Vagina (tissue), 2 donors: Measurements from ENCODE around the gene PKIB. TPM values are rescaled to one million over a fixed set of nuclear protein-coding genes. Genes with fewer than 3 reads are reported as not detected.
"Not testable (repeated sequence)": the region's sequence is repeated elsewhere in the genome, so short reads cannot be mapped to it uniquely, and the experiment has no call there.

Experiments
- DNase-seq, 2 donors: peaks; one replicate each; pipeline ENCODE4 v3.0.0-alpha.2; 2017; ENCODE audit errors: extremely low spot score in 2 of 2
- H3K27ac ChIP-seq: fragments of 200-600 bp; sonication (generic); one replicate; pipeline ENCODE4 v1.5.1; 2019
- H3K27me3 ChIP-seq: fragments of 200-600 bp; sonication (generic); one replicate; pipeline ENCODE4 v1.5.1; 2019
- H3K36me3 ChIP-seq, 2 donors: fragments of 200-600 bp; sonication (generic); one replicate each; pipeline ENCODE4 v1.5.1; 2017 to 2019
- H3K4me1 ChIP-seq: fragments of 200-600 bp; sonication (generic); one replicate; pipeline ENCODE4 v1.5.1; 2019
- H3K4me3 ChIP-seq, 2 donors: fragments of 200-600 bp; sonication (generic); 1 replicate in 1 of 2; 2 replicates in 1 of 2; pipeline ENCODE4 v1.5.1; 2016 to 2019
- H3K9me3 ChIP-seq: fragments of 200-600 bp; sonication (generic); one replicate; pipeline ENCODE4 v1.5.1; 2019
- POLR2A ChIP-seq, 2 donors: fragments of 450-650 bp; IDR thresholded peaks; one replicate each; pipeline ENCODE4 v1.6.1; 2017; ENCODE audit warnings: antibody characterized with exemption in 2 of 2, mild to moderate bottlenecking in 2 of 2, moderate library complexity in 2 of 2
- POLR2AphosphoS5 ChIP-seq, 2 donors: sonication (generic); formaldehyde crosslinking; IDR thresholded peaks; one replicate each; pipeline ENCODE4 v1.9.0; 2017; ENCODE audit warnings: antibody characterized with exemption in 2 of 2, mild to moderate bottlenecking in 2 of 2, low read depth in 1 of 2; ENCODE audit not compliant: insufficient read depth in 1 of 2
- intact Hi-C: fragments of 100-400 bp; cut with DNase I; formaldehyde crosslinking; loops from one replicate; pipeline ENCODE4 v1.15.1; 2023
- total RNA-seq: library from RNA; depleted of rRNA; stranded (reverse); fragments of >200 nt; gene quantifications from one replicate; pipeline ENCODE4 v1.2.3, GENCODE V29; 2016
- TF ChIP-seq, protein P1 (sequence below), 3 experiments: fragments of 450-650 bp in 2 of 3; fragments of 200-600 bp in 1 of 3; sonication (generic) in 1 of 3; IDR thresholded peaks; one replicate each; pipeline ENCODE4 v1.5.1; 2017 to 2019; ENCODE audit warnings: antibody characterized with exemption in 3 of 3, mild to moderate bottlenecking in 2 of 3, moderate library complexity in 2 of 3

Gene PKIB
- total RNA-seq, 1 donor from 2014 or later = 2.7 TPM

DNA sequence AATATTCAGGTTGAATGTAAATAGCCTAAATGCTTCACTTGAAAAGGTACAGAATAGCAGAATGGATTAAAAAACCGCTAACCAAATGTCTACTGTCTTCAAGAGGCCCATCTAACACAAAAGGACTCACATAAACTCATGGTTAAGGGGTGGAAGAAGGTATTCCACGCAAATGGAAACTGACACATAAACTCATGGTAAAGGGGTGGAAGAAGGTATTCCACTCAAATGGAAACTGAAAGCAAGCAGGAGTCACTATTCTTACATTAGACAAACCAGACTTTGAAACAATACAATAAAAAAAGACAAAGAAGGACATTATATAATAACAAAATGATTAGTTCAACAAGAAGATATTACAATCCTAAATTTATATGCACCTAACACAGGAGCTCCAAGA, 38.3 kb upstream of the PKIB start:
- TF ChIP-seq POLR2AphosphoS5 (IDR thresholded peaks at IDR 0.05; ENCODE audit: insufficient read depth in 1 of 2, low read depth in 1 of 2) = no peak
- TF ChIP-seq, protein P1, sequence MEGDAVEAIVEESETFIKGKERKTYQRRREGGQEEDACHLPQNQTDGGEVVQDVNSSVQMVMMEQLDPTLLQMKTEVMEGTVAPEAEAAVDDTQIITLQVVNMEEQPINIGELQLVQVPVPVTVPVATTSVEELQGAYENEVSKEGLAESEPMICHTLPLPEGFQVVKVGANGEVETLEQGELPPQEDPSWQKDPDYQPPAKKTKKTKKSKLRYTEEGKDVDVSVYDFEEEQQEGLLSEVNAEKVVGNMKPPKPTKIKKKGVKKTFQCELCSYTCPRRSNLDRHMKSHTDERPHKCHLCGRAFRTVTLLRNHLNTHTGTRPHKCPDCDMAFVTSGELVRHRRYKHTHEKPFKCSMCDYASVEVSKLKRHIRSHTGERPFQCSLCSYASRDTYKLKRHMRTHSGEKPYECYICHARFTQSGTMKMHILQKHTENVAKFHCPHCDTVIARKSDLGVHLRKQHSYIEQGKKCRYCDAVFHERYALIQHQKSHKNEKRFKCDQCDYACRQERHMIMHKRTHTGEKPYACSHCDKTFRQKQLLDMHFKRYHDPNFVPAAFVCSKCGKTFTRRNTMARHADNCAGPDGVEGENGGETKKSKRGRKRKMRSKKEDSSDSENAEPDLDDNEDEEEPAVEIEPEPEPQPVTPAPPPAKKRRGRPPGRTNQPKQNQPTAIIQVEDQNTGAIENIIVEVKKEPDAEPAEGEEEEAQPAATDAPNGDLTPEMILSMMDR (IDR thresholded peaks at IDR 0.05) = no peak
- TF ChIP-seq POLR2A (IDR thresholded peaks at IDR 0.05) = no peak
- DNase-seq = no peak
- intact Hi-C loops = no loop called here
- Histone ChIP-seq H3K4me1 (no peaks in the 10 kb centered on the region), H3K27ac (no peak overlapping the region), H3K9me3 (no peaks in the 10 kb centered on the region), H3K36me3 (no peaks in the 10 kb centered on the region), H3K27me3 (no peaks in the 10 kb centered on the region), H3K4me3 (no peak overlapping the region)

DNA sequence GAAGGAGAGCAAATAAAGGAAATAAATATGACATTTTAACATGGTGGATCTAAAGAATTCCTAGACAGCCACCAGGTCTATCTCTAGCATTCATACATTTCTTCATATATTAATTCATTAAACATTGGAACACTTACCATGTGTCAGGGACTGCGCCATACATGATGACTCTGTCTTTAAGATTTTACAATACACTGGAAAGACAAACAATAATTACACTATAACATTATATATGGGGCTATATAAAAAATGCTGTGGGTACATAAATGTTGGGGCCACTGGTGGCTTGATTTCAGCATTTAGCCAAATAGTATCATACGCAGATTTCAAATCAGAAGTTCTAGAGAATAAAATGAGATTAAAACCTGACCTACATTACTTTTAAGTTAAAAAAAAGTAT, 33.3 kb upstream of the PKIB start:
- H3K9me3 ChIP-seq = no peaks in the 10 kb centered on the region
- no peaks in the 10 kb centered on the region for H3K27me3 ChIP-seq
- H3K4me3 ChIP-seq = no peak overlapping the region
- no peak overlapping the region for H3K27ac ChIP-seq
- no peaks in the 10 kb centered on the region for H3K4me1 ChIP-seq
- no peak for DNase-seq
- H3K36me3 ChIP-seq = no peaks in the 10 kb centered on the region
- TF ChIP-seq, protein P1 (IDR thresholded peaks at IDR 0.05) = no peak
- no peak for TF ChIP-seq POLR2A (IDR thresholded peaks at IDR 0.05)
- intact Hi-C loops = no loop called here

DNA sequence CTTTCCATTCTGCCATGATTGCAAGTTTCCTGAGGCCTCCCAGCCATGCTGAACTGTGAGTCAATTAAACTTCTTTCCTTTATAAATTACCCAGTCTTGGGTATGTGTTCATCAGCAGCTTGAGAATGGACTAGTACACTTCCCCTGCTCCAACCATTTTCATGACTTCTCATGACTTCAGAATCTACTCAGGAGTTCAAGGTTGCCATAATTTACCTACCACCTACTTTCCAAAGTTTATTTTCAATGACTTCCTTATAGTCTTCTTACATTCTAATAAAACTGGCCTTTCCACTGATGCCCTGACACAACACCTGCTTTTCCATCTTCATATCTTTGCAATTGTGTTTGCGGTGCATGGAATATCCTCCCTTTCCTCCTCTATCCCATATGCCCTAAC, 31.2 kb upstream of the PKIB start:
- TF ChIP-seq, protein P1 (IDR thresholded peaks at IDR 0.05) = no peak
- TF ChIP-seq POLR2AphosphoS5 (IDR thresholded peaks at IDR 0.05; ENCODE audit: insufficient read depth in 1 of 2, low read depth in 1 of 2) = no peak
- TF ChIP-seq POLR2A (IDR thresholded peaks at IDR 0.05) = no peak
- DNase-seq = no peak
- intact Hi-C loops = no loop called here
- H3K27ac ChIP-seq = no peak overlapping the region
- H3K4me3 ChIP-seq = no peak overlapping the region
- H3K9me3 ChIP-seq = no peaks in the 10 kb centered on the region
- no peaks in the 10 kb centered on the region for H3K27me3 ChIP-seq
- H3K4me1 ChIP-seq = no peaks in the 10 kb centered on the region
- no peaks in the 10 kb centered on the region for H3K36me3 ChIP-seq

DNA sequence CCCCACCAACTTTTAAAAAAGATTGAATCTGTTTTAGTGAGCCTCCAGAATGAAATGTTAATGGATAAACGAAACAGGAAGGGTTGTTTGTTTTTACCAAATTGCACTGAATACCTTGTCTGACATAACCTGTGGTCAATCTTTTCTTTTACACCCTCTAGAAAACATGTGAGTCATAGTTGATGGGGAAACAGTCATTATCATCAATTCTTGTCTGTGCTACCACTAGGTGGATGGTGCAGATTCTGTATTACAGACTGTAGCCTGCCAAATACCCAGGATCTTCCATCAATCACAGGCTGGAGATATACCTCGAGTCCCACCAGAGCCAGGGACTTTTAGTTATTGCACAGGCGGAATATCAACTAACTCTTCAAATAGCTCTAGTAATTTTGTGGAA, 29.5 kb upstream of the PKIB start:
- H3K27me3 ChIP-seq = no peaks in the 10 kb centered on the region
- intact Hi-C loops = no loop called here
- no peaks in the 10 kb centered on the region for H3K9me3 ChIP-seq
- no peak overlapping the region for H3K4me3 ChIP-seq
- H3K4me1 ChIP-seq = no peaks in the 10 kb centered on the region
- no peaks in the 10 kb centered on the region for H3K36me3 ChIP-seq
- DNase-seq = no peak
- TF ChIP-seq POLR2A (IDR thresholded peaks at IDR 0.05) = no peak
- TF ChIP-seq, protein P1 (IDR thresholded peaks at IDR 0.05) = no peak
- no peak for TF ChIP-seq POLR2AphosphoS5 (IDR thresholded peaks at IDR 0.05; ENCODE audit: insufficient read depth in 1 of 2, low read depth in 1 of 2)
- no peak overlapping the region for H3K27ac ChIP-seq

DNA sequence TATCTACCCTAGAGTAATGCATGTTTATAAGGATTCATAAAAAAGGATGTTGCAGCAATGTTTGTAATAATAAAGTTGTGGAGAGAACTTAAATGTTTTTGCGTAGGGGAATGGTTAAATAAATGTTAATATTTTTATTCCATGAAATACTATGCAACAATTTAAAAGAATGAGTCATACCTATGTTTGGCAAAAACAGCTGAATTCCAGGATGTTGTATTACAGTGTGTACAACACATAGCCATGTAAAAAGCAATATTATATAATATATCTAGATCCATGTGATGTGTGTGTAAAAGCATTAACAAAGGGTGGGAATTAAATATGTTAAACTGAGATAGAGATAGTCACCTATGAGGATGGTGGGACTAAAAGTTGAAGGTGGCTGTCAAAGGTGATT, 21.1 kb upstream of the PKIB start:
- no peak for DNase-seq
- Histone ChIP-seq H3K4me3 (no peak overlapping the region), H3K9me3 (no peaks in the 10 kb centered on the region), H3K4me1 (no peaks in the 10 kb centered on the region), H3K27ac (no peak overlapping the region), H3K27me3 (no peaks in the 10 kb centered on the region), H3K36me3 (no peaks in the 10 kb centered on the region)
- intact Hi-C loops = no loop called here
- TF ChIP-seq POLR2AphosphoS5 (IDR thresholded peaks at IDR 0.05; ENCODE audit: insufficient read depth in 1 of 2, low read depth in 1 of 2) = no peak
- no peak for TF ChIP-seq POLR2A (IDR thresholded peaks at IDR 0.05)
- TF ChIP-seq, protein P1 (IDR thresholded peaks at IDR 0.05) = no peak

DNA sequence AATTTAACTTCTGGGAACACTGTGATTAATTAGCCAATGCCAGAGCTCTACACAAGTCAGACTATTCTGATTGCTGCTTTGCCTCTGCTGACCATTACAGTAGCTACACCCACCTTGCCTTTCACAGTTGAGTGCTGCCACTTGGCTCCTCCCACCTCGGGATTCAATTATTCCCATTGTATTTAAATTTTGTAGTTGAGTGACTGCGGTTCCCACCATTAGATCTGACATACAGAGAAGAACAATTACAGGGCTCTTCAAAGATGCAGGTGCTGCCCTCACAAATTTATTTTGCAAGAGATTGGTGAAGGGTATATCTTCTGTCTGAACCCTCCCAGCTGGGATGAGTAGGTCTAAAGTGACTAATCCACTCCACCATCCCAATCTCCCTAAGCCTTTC, 11.9 kb upstream of the PKIB start:
- H3K27me3 ChIP-seq, H3K27ac ChIP-seq, H3K4me3 ChIP-seq, H3K36me3 ChIP-seq, H3K4me1 ChIP-seq, H3K9me3 ChIP-seq, DNase-seq, intact Hi-C loops: not testable (repeated sequence)
